ENCODE results near the gene SNAI3.

SNAI3 gene

DNA sequence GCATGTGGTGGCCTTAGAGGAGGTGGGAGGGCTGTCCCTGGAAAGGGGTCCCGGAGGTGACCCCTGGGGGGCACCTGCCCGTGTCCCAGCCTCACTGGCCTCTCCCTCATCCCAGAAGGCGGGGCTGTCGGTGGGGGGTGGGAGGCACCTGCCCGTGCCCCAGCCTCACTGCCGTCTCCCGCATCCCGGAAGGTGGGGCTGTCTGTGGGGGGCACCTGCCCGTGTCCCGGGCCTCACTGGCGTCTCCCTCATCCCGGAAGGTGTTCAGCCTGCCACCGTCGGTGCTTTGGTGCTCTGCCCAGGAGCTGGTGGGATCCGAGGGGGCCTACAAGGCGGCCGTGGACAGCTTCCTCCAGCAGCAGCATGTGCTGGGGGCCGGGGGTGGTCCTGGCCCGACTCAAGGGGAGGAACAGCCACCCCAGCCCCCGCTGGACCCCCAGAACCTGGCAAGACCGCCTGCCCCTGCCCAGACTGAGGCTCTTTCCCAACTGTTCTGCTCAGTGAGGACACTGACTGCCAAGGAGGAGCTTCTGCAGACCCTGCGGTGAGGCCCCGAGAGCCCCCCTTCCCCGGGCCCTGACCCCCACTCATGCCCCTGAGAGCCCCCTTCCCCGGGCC lies 26.2 kb upstream of the SNAI3 start:
- H3K4me3 ChIP-seq (ENCODE audit: low read depth, low read length): no peak overlapping the region
- DNase-seq (ENCODE audit: low read depth): no peak
- TF ChIP-seq, protein P1, sequence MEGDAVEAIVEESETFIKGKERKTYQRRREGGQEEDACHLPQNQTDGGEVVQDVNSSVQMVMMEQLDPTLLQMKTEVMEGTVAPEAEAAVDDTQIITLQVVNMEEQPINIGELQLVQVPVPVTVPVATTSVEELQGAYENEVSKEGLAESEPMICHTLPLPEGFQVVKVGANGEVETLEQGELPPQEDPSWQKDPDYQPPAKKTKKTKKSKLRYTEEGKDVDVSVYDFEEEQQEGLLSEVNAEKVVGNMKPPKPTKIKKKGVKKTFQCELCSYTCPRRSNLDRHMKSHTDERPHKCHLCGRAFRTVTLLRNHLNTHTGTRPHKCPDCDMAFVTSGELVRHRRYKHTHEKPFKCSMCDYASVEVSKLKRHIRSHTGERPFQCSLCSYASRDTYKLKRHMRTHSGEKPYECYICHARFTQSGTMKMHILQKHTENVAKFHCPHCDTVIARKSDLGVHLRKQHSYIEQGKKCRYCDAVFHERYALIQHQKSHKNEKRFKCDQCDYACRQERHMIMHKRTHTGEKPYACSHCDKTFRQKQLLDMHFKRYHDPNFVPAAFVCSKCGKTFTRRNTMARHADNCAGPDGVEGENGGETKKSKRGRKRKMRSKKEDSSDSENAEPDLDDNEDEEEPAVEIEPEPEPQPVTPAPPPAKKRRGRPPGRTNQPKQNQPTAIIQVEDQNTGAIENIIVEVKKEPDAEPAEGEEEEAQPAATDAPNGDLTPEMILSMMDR (IDR thresholded peaks at IDR 0.05; ENCODE audit: control insufficient read depth, extremely low read depth, insufficient read depth): no peak

DNA sequence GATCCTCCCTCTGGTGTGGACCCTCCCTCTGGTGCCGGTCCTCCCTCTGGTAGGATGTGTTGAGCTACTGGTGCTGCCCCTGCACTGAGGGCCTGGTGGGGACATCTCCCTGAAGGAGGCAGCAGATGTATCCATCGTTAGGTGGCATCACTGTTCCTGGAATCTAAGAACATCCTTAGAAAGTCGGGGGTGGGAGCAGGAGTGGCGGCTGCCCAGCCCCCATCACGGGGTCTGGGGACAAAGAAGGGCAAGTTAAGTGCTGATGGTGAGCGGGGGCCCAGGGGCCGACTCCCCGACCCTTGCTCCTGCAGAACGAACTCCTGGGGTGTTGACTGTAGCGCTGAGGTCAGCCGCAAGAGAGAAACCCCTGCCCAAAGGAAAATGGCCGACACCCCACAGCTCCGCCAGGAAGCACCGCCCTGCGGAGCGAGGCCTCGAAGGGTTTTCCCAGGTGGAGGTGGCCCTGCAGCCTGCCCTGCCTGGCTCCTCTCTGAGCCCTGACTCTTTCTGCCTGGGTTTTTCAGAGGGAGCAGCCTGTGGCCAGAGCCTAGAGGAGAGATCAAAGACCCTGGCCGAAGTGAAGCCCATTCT lies 25.5 kb upstream of the SNAI3 start:
- TF ChIP-seq, protein P1 (IDR thresholded peaks at IDR 0.05; ENCODE audit: control insufficient read depth, extremely low read depth, insufficient read depth): no peak
- DNase-seq (ENCODE audit: low read depth): no peak
- H3K4me3 ChIP-seq (ENCODE audit: low read depth, low read length): no peak overlapping the region

DNA sequence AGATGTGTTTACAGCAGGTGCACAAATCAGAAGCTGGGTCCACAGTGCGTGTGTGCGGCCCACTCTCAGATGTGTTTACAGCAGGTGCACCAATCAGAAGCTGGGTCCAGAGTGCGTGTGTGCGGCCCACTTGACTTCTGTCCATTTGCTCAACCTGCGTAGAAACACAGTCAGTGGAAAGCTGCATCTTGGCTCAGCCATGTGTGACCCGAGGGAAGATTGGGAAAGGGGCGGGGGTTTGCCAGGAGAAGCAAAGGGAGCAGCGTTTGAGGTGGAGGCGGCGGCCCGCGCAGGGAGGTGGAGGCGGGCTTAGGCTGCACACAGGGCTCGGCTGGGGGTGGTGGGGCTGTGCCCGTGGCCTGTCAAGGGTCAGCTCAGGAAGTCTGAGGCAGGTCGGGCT lies 24.2 kb upstream of the SNAI3 start:
- no peak overlapping the region for H3K4me3 ChIP-seq (ENCODE audit: low read depth, low read length)
- TF ChIP-seq, protein P1 (IDR thresholded peaks at IDR 0.05; ENCODE audit: control insufficient read depth, extremely low read depth, insufficient read depth): no peak
- no peak for DNase-seq (ENCODE audit: low read depth)

DNA sequence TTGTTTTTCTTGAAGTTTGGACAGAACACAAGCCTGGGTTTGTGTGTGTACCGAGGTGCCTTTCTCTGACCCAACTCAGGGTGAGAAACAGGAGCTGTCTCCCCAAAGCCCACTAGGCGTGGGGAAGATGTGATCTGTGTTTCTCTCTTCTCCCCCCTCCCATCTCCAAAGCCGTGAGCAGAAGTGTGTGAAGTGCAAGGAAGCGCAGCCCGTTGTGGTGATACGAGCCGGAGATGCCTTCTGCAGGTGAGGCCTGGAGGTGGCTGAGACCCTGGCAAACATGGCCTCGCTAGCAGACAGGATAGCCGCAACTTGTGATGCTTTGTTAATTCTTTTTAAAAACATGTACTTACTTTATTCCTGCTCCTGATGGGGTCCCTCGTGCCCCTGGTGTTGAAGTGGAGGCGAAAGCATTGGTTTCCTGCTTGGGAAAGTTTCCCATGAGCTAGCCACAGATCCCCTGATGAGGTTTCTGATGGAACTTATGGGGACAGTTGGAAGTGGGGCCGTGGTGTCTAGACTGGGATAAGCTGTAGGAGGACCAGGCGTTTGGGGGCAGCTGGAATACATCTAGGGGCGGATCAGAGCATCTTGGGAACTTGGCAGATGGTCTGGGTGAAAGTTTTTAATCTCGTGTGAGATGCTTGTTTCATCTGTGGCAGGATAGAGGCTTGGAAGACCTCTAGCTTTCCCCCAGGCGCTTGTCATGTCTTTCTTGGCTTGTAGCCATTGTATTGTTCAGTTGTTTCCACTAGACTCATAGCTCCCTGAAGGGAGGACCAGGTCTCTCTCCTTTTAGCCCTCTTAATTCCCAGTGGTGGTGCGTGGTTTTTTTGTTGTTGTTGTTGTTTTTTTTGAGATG lies 20.9 kb upstream of the SNAI3 start:
- TF ChIP-seq, protein P1 (IDR thresholded peaks at IDR 0.05; ENCODE audit: control insufficient read depth, extremely low read depth, insufficient read depth): no peak
- peak overlapping the region; percentile 99 for H3K4me3 ChIP-seq (ENCODE audit: low read depth, low read length)
- no peak for DNase-seq (ENCODE audit: low read depth)

DNA sequence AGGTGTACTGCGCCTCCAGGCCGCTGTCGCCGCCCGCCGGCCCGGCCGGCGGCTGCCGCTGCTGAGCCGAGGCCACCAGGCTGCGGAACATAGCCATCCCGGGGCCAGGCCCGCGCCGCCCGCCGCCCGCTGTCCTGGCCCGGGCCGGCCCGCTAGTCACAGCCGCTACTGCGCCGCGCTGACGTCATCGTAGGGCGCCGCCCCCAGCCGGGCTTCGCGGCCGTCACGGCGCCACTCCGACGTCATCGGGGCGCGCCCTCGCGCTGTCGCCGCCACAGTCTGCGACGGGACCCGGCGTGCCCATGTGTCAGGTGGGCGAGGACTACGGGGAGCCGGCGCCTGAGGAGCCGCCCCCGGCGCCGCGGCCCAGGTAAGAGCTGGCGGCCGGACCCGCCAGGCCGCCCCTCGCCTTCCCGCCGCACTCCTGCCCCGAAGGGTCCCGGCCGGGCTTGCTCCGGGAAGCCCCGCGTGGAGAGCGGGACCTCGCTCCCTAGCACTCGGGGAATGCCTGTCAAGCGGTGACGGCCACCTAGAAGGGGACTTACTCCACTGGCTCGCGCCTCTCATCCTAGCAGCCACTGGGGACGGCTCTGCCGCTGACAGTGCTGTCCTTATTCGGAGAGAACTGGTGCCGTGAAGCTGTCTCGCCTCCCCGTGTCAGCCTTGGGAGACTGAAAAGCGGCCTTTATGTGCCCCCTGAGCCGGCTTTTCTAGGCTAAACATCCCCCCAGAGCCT lies 20.1 kb upstream of the SNAI3 start, which contains the start of the genes CTU2 and RNF166:
TSS of gene CTU2 (plus strand) at position 275 of the 736 bp plus-strand sequence. CDS start at position 303, 28 bp downstream.
TSS of gene RNF166 (minus strand) at position 180 of the 736 bp plus-strand sequence. CDS start at position 97, 83 bp downstream.
- TF ChIP-seq, protein P1 (IDR thresholded peaks at IDR 0.05; ENCODE audit: control insufficient read depth, extremely low read depth, insufficient read depth): no peak
- H3K4me3 ChIP-seq (ENCODE audit: low read depth, low read length): peak within 1 kb of the TSS; percentile 99
- peak; percentile 36 for DNase-seq (ENCODE audit: low read depth)

DNA sequence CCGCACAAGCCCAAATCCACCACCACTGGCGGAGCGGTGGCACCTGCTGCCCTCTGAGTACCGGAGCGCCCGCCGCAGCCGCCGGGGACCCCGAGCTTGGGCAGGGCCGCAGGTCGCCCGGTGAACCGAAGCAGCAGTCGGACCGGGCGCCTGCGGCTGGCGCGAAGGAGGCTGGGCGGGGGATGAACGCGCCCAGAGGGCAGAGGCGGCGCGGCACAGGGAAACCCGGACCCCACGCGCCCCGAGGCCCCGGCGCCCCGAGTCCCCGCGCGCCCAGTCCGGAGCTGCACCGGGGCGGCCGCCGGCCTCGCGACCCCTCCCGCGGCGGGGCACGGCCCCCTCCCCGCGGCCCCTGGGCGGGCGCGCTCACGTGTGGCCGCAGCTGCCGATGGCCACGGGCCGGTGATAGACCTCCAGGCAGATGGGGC lies 19.5 kb upstream of the SNAI3 start:
- TF ChIP-seq, protein P1 (IDR thresholded peaks at IDR 0.05; ENCODE audit: control insufficient read depth, extremely low read depth, insufficient read depth): no peak
- no peak for DNase-seq (ENCODE audit: low read depth)
- H3K4me3 ChIP-seq (ENCODE audit: low read depth, low read length): peak overlapping the region; percentile 99
